Stimulated activated CD4-positive, alpha-beta T cell treated with anti-CD3 and anti-CD28 coated beads, Interleukin-12 subunit alpha, Interleukin-12 subunit beta, amount 100 ng/mL, for 24 hours (primary cell): ENCODE results near the gene LYPD6B.
A peak's percentile ranks its signal among the peaks of the same experiment; 100 is the strongest.

Experiments used
- DNase-seq, 2 experiments: peaks; one replicate each; pipeline ENCODE4 v3.0.0-alpha.2; 2020; ENCODE audit warnings: low read depth in 2 of 2

LYPD6B gene

GRCh38 chr2:149012545-149012944 lies 26.0 kb upstream of the LYPD6B start:
- DNase-seq: no peak

- no peak for DNase-seq
Measured at GRCh38 chr2:149015501-149015900, 23.0 kb upstream of the LYPD6B start.

- no peak for DNase-seq
Measured at GRCh38 chr2:149015926-149016563, 22.5 kb upstream of the LYPD6B start.

- peak; percentile 32 to 69 for DNase-seq
Measured at GRCh38 chr2:149017116-149017985, 21.1 kb upstream of the LYPD6B start.

- DNase-seq: no peak
Measured at GRCh38 chr2:149018981-149019380, 19.5 kb upstream of the LYPD6B start.

- no peak for DNase-seq
Measured at GRCh38 chr2:149019768-149020167, 18.7 kb upstream of the LYPD6B start.

- DNase-seq: no peak
Measured at GRCh38 chr2:149020432-149020851, 18.1 kb upstream of the LYPD6B start.

GRCh38 chr2:149021271-149021719 lies 17.2 kb upstream of the LYPD6B start:
- DNase-seq: no peak

GRCh38 chr2:149021761-149022160 lies 16.7 kb upstream of the LYPD6B start:
- DNase-seq: no peak

- DNase-seq: no peak
Measured at GRCh38 chr2:149023091-149023490, 15.4 kb upstream of the LYPD6B start.

- DNase-seq: no peak
Measured at GRCh38 chr2:149027590-149028250, 10.8 kb upstream of the LYPD6B start.

- no peak for DNase-seq
Measured at GRCh38 chr2:149028377-149028776, 10.1 kb upstream of the LYPD6B start.

GRCh38 chr2:149028891-149029290 lies 9.6 kb upstream of the LYPD6B start:
- DNase-seq: no peak

GRCh38 chr2:149029307-149029965 lies 9.1 kb upstream of the LYPD6B start:
- DNase-seq: no peak

GRCh38 chr2:149031396-149031795 lies 7.1 kb upstream of the LYPD6B start:
- no peak for DNase-seq

- no peak for DNase-seq
Measured at GRCh38 chr2:149033716-149034115, 4.8 kb upstream of the LYPD6B start.

GRCh38 chr2:149034406-149034805 lies 4.1 kb upstream of the LYPD6B start:
- no peak for DNase-seq

GRCh38 chr2:149036507-149037293 lies 1.8 kb upstream of the LYPD6B start:
- DNase-seq: no peak

- no peak for DNase-seq
Measured at GRCh38 chr2:149037851-149038250, 648 bp upstream of the LYPD6B start.

GRCh38 chr2:149039213-149039724 lies 770 bp downstream of the LYPD6B start:
- DNase-seq: no peak

GRCh38 chr2:149040451-149040850 lies 2.0 kb downstream of the LYPD6B start:
- peak in 1 of 2 experiments; percentile 44 for DNase-seq
